Measurements from ENCODE around the gene CTIF.

DNA sequence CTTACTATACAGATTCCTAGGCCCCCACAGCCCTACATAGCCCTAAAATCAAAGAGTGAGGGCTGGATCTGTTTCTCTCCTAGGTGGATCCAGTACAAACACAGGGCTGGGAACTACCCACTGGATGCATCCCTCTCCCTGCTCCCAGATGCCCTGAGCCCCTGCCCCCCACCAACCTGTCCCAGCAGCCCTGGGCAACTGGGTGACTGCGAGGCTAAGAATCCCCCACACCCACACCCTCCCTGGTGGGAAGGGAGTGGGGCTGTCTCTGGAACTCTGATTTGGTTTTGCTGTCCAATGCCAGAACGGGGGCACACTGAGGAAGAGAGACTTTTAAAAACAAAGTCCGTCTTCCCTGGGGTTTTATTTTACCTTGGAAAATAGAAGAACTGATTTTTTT lies 298.8 kb downstream of the CTIF start:
- TF ChIP-seq EZH2phosphoT487 (conservative IDR thresholded peaks at IDR 0.05; ENCODE audit: low read length), result no peak
- TF ChIP-seq, protein P1, sequence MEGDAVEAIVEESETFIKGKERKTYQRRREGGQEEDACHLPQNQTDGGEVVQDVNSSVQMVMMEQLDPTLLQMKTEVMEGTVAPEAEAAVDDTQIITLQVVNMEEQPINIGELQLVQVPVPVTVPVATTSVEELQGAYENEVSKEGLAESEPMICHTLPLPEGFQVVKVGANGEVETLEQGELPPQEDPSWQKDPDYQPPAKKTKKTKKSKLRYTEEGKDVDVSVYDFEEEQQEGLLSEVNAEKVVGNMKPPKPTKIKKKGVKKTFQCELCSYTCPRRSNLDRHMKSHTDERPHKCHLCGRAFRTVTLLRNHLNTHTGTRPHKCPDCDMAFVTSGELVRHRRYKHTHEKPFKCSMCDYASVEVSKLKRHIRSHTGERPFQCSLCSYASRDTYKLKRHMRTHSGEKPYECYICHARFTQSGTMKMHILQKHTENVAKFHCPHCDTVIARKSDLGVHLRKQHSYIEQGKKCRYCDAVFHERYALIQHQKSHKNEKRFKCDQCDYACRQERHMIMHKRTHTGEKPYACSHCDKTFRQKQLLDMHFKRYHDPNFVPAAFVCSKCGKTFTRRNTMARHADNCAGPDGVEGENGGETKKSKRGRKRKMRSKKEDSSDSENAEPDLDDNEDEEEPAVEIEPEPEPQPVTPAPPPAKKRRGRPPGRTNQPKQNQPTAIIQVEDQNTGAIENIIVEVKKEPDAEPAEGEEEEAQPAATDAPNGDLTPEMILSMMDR (IDR thresholded peaks at IDR 0.05; ENCODE audit: insufficient read depth, low read length, poor library complexity, severe bottlenecking), result no peak
